Measurements from ENCODE around the gene EIF5AL1.

- TF ChIP-seq CTCF (IDR thresholded peaks at IDR 0.05; ENCODE audit: insufficient read depth, low read depth, low read length): no peak
- no peak for TF ChIP-seq EZH2 (IDR thresholded peaks at IDR 0.05; ENCODE audit: insufficient read depth, low read length)
Measured at GRCh38 chr10:79468841-79469585, 43.3 kb upstream of the EIF5AL1 start.
